Smooth muscle cell (in vitro differentiated cells): Measurements from ENCODE around the gene ERCC5. TPM values are rescaled to one million over a fixed set of nuclear protein-coding genes. Genes with fewer than 3 reads are reported as not detected.

Experiments
- DNase-seq: peaks from one replicate; lab custom pipeline; 2025; ENCODE audit not compliant: unreplicated experiment; lab: John Stamatoyannopoulos, UW
- H2AFZ ChIP-seq: fragments of 200-600 bp; sonication (generic); 2 replicates; pipeline ENCODE4 v1.6.0; 2016; ENCODE audit warnings: antibody characterized with exemption, low read depth, mild to moderate bottlenecking
- H3F3A ChIP-seq: fragments of 200-600 bp; sonication (generic); 2 replicates; pipeline ENCODE4 v1.6.0; 2017; ENCODE audit warnings: antibody characterized with exemption, low read depth
- H3K27ac ChIP-seq: fragments of 200-600 bp; sonication (generic); 2 replicates; pipeline ENCODE4 v1.5.1; 2016; ENCODE audit warnings: low read depth, mild to moderate bottlenecking
- H3K27me3 ChIP-seq: fragments of 200-600 bp; sonication (generic); 2 replicates; pipeline ENCODE4 v1.6.1; 2016; ENCODE audit warnings: low read depth, mild to moderate bottlenecking
- H3K36me3 ChIP-seq: fragments of 200-600 bp; sonication (generic); 2 replicates; pipeline ENCODE4 v1.5.1; 2016; ENCODE audit warnings: low read depth
- H3K4me1 ChIP-seq: fragments of 200-600 bp; sonication (generic); 2 replicates; pipeline ENCODE4 v1.5.1; 2016; ENCODE audit warnings: low read depth
- H3K4me2 ChIP-seq: fragments of 200-600 bp; sonication (generic); 2 replicates; pipeline ENCODE4 v1.6.0; 2016; ENCODE audit warnings: mild to moderate bottlenecking
- H3K4me3 ChIP-seq: fragments of 200-600 bp; sonication (generic); 2 replicates; pipeline ENCODE4 v1.5.1; 2016; ENCODE audit warnings: mild to moderate bottlenecking
- H3K79me2 ChIP-seq: fragments of 200-600 bp; sonication (generic); 2 replicates; pipeline ENCODE4 v1.6.0; 2016; ENCODE audit warnings: low read depth, mild to moderate bottlenecking
- H3K9ac ChIP-seq: fragments of 200-600 bp; sonication (generic); 2 replicates; pipeline ENCODE4 v1.6.0; 2016; ENCODE audit warnings: low read depth
- H3K9me3 ChIP-seq: fragments of 200-600 bp; sonication (generic); replicated peaks from 2 replicates; pipeline ENCODE4 v1.5.1; 2016; ENCODE audit warnings: low read depth
- H4K20me1 ChIP-seq: fragments of 200-600 bp; sonication (generic); 2 replicates; pipeline ENCODE4 v1.6.0; 2016; ENCODE audit warnings: low read depth
- WGBS: methylation state at CpG from one replicate; pipeline ENCODE4 v1.1.7; 2016; ENCODE audit warnings: low lambda C conversion rate; 5-methylcytosine and 5-hydroxymethylcytosine counted together
- polyA plus RNA-seq: library from polyadenylated mRNA; unstranded; fragments of >200 nt; fragmentation: Nextera tagmentation; extraction: Ambion mirVana; gene quantifications from 2 replicates; pipeline ENCODE4 v1.2.1, GENCODE V29; 2016
- total RNA-seq: library from RNA; depleted of rRNA; stranded (reverse); fragments of >200 nt; gene quantifications from 2 replicates; pipeline ENCODE4 v1.2.3, GENCODE V29; 2014
- TF ChIP-seq, protein P1 (sequence below): fragments of 200-600 bp; sonication (generic); IDR thresholded peaks from 2 replicates; pipeline ENCODE4 v1.5.1; 2017; ENCODE audit warnings: borderline replicate concordance, mild to moderate bottlenecking, antibody characterized with exemption; ENCODE audit not compliant: insufficient read depth, poor library complexity, severe bottlenecking

Gene ERCC5
- total and polyA plus RNA-seq, 2 experiments from 2014 or later = 30.1 to 65.2 TPM

DNA sequence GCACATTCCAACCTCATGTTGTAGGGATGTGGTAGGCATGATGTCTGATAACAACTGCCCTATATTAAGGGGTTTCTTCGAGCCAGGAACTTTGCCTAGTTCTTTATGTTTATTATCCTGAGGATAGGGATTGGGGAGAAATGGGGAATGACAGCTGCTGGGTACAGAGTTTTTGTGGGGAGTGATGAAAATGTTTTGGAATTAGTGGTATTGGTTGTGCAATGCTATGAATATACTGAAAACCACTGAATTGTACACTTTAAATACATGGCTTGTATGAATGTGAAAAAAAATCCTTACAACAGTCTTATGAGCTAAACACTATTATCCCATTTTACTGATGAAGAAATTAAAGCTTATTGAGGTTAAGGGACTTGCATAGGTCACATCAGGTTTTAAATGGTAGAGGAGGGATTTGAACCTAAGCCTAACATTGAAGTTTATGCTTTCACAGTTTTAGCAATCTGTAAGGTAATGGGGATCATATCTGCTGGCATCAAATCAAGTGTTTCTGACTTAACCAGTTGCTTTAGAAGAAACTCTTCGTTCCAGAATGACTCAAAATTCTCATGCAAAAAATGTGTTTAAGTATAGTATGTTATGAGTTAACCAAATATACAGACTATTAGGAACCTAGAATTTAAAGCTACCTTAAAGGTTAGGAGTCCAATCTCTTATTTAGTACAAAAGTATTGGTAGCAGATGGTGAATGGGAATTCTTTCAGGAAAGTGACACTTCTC, 61.4 kb downstream of the ERCC5 start:
- H4K20me1 ChIP-seq = no peaks in the 10 kb centered on the region
- WGBS = 31% methylated on average over 2 of the region's 2 CpGs
- no peak for DNase-seq

DNA sequence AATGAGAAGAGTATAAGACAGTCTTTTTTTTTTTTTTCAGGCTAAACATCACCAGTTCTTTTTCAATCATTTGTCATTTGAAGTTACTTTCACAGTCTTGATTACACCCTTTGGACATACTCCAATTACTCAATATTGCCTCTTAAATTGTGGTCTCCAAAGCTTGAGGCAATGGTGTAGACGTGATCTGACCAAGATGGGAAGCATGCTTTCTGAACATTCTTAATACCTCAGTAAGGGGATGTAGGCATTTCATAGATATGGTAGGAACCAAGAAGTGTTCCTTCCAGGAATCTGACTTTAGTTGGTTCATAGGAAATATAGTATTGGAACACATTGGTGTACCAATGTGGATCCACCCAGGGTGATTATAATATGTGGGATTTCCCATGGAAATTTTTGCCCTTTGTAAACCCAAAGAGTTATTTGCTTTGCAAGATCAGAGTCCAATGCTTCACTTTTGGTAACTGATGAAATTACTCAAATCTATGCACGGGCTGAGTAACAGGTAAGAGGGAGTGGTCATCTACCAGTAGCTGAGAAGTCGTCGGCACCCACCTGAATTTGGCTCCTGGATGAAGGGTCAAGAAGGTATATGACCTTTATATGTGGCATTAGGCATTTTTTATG, 62.2 kb downstream of the ERCC5 start:
- Histone ChIP-seq H3K4me3 (no peak overlapping the region), H3K79me2 (no peaks in the 10 kb centered on the region), H3K9me3 (no peaks in the 10 kb centered on the region), H3K36me3 (no peaks in the 10 kb centered on the region), H3K9ac (no peak overlapping the region), H3K27ac (no peak overlapping the region), H3K4me2 (no peak overlapping the region), H4K20me1 (no peaks in the 10 kb centered on the region), H3K4me1 (peaks cover 10% of the 10 kb centered on the region), H3K27me3 (peaks cover 8% of the 10 kb centered on the region), H3F3A (no peaks in the 10 kb centered on the region), H2AFZ (no peak overlapping the region)
- no peak for DNase-seq
- TF ChIP-seq, protein P1, sequence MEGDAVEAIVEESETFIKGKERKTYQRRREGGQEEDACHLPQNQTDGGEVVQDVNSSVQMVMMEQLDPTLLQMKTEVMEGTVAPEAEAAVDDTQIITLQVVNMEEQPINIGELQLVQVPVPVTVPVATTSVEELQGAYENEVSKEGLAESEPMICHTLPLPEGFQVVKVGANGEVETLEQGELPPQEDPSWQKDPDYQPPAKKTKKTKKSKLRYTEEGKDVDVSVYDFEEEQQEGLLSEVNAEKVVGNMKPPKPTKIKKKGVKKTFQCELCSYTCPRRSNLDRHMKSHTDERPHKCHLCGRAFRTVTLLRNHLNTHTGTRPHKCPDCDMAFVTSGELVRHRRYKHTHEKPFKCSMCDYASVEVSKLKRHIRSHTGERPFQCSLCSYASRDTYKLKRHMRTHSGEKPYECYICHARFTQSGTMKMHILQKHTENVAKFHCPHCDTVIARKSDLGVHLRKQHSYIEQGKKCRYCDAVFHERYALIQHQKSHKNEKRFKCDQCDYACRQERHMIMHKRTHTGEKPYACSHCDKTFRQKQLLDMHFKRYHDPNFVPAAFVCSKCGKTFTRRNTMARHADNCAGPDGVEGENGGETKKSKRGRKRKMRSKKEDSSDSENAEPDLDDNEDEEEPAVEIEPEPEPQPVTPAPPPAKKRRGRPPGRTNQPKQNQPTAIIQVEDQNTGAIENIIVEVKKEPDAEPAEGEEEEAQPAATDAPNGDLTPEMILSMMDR = no peak
- WGBS = 93% methylated on average over 4 of the region's 4 CpGs

More for the DNA sequence above, 61.4 kb downstream of the ERCC5 start:
- Histone ChIP-seq H3K9ac (no peak overlapping the region), H3K4me2 (no peak overlapping the region), H3K27me3 (no peaks in the 10 kb centered on the region), H2AFZ (no peak overlapping the region), H3K4me1 (peaks cover 10% of the 10 kb centered on the region), H3K79me2 (no peaks in the 10 kb centered on the region), H3K9me3 (no peaks in the 10 kb centered on the region), H3K4me3 (no peak overlapping the region), H3F3A (no peaks in the 10 kb centered on the region), H3K27ac (no peak overlapping the region), H3K36me3 (no peaks in the 10 kb centered on the region)
- TF ChIP-seq, protein P1 = no peak

DNA sequence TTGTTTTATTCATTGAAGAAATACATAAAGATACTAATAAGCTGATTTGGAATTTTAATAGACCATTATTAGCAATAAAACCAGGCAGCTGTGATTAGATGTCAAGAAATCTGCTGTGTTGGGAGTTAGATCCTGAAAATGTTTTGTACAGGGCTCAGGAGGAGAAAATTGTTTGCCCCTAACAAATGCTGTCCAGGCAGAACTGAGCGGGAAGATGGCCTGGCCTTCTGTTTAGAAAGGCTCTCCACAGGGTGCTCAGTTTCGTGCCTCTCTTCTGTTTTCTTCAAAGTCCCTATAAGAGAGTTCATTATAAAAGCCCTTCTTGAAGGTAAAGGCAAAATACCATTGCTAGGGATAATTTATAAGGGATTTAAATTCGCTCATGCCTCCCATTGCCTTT, 64.1 kb downstream of the ERCC5 start:
- WGBS = 89% methylated on average over 3 of the region's 3 CpGs
- Histone ChIP-seq H3K36me3 (no peaks in the 10 kb centered on the region), H2AFZ (no peak overlapping the region), H4K20me1 (no peaks in the 10 kb centered on the region), H3K4me1 (peaks cover 10% of the 10 kb centered on the region), H3K79me2 (no peaks in the 10 kb centered on the region), H3K4me3 (no peak overlapping the region), H3K9ac (no peak overlapping the region), H3K9me3 (no peaks in the 10 kb centered on the region), H3F3A (no peaks in the 10 kb centered on the region), H3K27ac (no peak overlapping the region), H3K27me3 (peaks cover 9% of the 10 kb centered on the region), H3K4me2 (no peak overlapping the region)
- DNase-seq = no peak
- TF ChIP-seq, protein P1 = no peak
